ENCODE data around the gene DALRD3.
"Not testable (repeated sequence)": the region's sequence is repeated elsewhere in the genome, so short reads cannot be mapped to it uniquely, and the experiment has no call there.

DALRD3 gene

GRCh38 chr3:49021213-49021812, 2.9 kb upstream of the DALRD3 start:
- peak; percentile 97 for FAIRE-seq

GRCh38 chr3:49020330-49021212, 2.2 kb upstream of the DALRD3 start:
- FAIRE-seq = no peak

GRCh38 chr3:49019941-49020329, 1.6 kb upstream of the DALRD3 start:
- FAIRE-seq = no peak

- FAIRE-seq = no peak
Observed at GRCh38 chr3:49018707-49019006, 277 bp upstream of the DALRD3 start.

- no peak for FAIRE-seq
Observed at GRCh38 chr3:49017229-49017970, 980 bp downstream of the DALRD3 start.

- FAIRE-seq = no peak
Observed at GRCh38 chr3:49016414-49017228, 1.8 kb downstream of the DALRD3 start.

GRCh38 chr3:49015765-49016164, 2.6 kb downstream of the DALRD3 start:
- no peak for FAIRE-seq

- no peak for FAIRE-seq
Observed at GRCh38 chr3:49015072-49015471, 3.3 kb downstream of the DALRD3 start.

- no peak for FAIRE-seq
Observed at GRCh38 chr3:49013738-49014660, 4.4 kb downstream of the DALRD3 start.

- FAIRE-seq = no peak
Observed at GRCh38 chr3:49013113-49013737, 5.2 kb downstream of the DALRD3 start.

- FAIRE-seq = no peak
Observed at GRCh38 chr3:49012441-49013017, 5.9 kb downstream of the DALRD3 start.

GRCh38 chr3:49009396-49009795, 9.0 kb downstream of the DALRD3 start:
- no peak for FAIRE-seq

- FAIRE-seq = not testable (repeated sequence)
Observed at GRCh38 chr3:49008627-49009026, 9.8 kb downstream of the DALRD3 start.

- FAIRE-seq = no peak
Observed at GRCh38 chr3:49007771-49008528, 10.4 kb downstream of the DALRD3 start.

GRCh38 chr3:49007068-49007770, 11.2 kb downstream of the DALRD3 start, which contains the start of gene WDR6:
WDR6 (plus strand) TSS chr3:49007391; CDS start chr3:49007432, 41 bp downstream.
- peak; percentile 21 for FAIRE-seq

- no peak for FAIRE-seq
Observed at GRCh38 chr3:49006408-49007067, 11.8 kb downstream of the DALRD3 start.

- no peak for FAIRE-seq
Observed at GRCh38 chr3:49005998-49006397, 12.4 kb downstream of the DALRD3 start.

GRCh38 chr3:49005303-49005680, 13.1 kb downstream of the DALRD3 start:
- no peak for FAIRE-seq

Measured in A204.1 (cell line).